Neural cell (in vitro differentiated cells): ENCODE results near the gene ZNF235. TPM values are rescaled to one million over a fixed set of nuclear protein-coding genes. Genes with fewer than 3 reads are reported as not detected.
A peak's percentile ranks its signal among the peaks of the same experiment; 100 is the strongest.

Experiments
- H2AFZ ChIP-seq: fragments of 200-600, 300-800 bp; sonication (generic), shearing (Covaris generic); 2 replicates; pipeline ENCODE4 v1.6.0; 2014; ENCODE audit warnings: low read depth, mild to moderate bottlenecking, antibody characterized with exemption, low read length, moderate library complexity
- H3F3A ChIP-seq: fragments of 200-600 bp; shearing (Covaris generic); 2 replicates; pipeline ENCODE4 v1.6.1; 2016; ENCODE audit warnings: mild to moderate bottlenecking, moderate library complexity, mixed read lengths, antibody characterized with exemption, low read length; ENCODE audit not compliant: insufficient read depth, poor library complexity, severe bottlenecking
- H3K27ac ChIP-seq: fragments of 200-600, 300-800 bp; sonication (generic), shearing (Covaris generic); 2 replicates; pipeline ENCODE4 v1.5.1; 2014; ENCODE audit warnings: mild to moderate bottlenecking, low read length, moderate library complexity
- H3K27me3 ChIP-seq: fragments of 300-800, 200-600 bp; sonication (generic), shearing (Covaris generic); 2 replicates; pipeline ENCODE4 v1.6.0; 2014; ENCODE audit warnings: mild to moderate bottlenecking, low read depth, low read length, moderate library complexity; ENCODE audit not compliant: insufficient read depth
- H3K36me3 ChIP-seq: fragments of 300-800, 200-600 bp; sonication (generic), shearing (Covaris generic); 2 replicates; pipeline ENCODE4 v1.5.1; 2014; ENCODE audit warnings: mild to moderate bottlenecking, antibody characterized with exemption, low read length, moderate library complexity; ENCODE audit not compliant: insufficient read depth
- H3K4me2 ChIP-seq: fragments of 300-800, 200-600 bp; sonication (generic), shearing (Covaris generic); 2 replicates; pipeline ENCODE4 v1.6.0; 2014; ENCODE audit warnings: mild to moderate bottlenecking, low read length
- H3K4me3 ChIP-seq: fragments of 300-800, 200-600 bp; sonication (generic), shearing (Covaris generic); 2 replicates; pipeline ENCODE4 v1.5.1; 2014; ENCODE audit warnings: mild to moderate bottlenecking, low read length, moderate library complexity
- H3K79me2 ChIP-seq: fragments of 200-600 bp; shearing (Covaris generic); replicated peaks from 2 replicates; pipeline ENCODE4 v1.6.0; 2014; ENCODE audit warnings: mild to moderate bottlenecking, low read length, moderate library complexity; ENCODE audit not compliant: insufficient read depth
- H3K9ac ChIP-seq: fragments of 300-800, 200-600 bp; sonication (generic), shearing (Covaris generic); 2 replicates; pipeline ENCODE4 v1.6.1; 2016; ENCODE audit warnings: mild to moderate bottlenecking, low read length, mixed read lengths
- H3K9me2 ChIP-seq: fragments of 200-600 bp; shearing (Covaris generic); 2 replicates; pipeline ENCODE4 v1.6.1; 2016; ENCODE audit warnings: mild to moderate bottlenecking, low read length, mixed read lengths; ENCODE audit not compliant: insufficient read depth
- H3K9me3 ChIP-seq: fragments of 200-600, 300-800 bp; sonication (generic), shearing (Covaris generic); 2 replicates; pipeline ENCODE4 v1.6.1; 2016; ENCODE audit warnings: mild to moderate bottlenecking, mixed run types, low read length, moderate library complexity, mixed read lengths
- H4K20me1 ChIP-seq: fragments of 200-600 bp; shearing (Covaris generic); 2 replicates; pipeline ENCODE4 v1.6.1; 2016; ENCODE audit warnings: mild to moderate bottlenecking, mixed run types; ENCODE audit not compliant: insufficient read depth
- CTCF ChIP-seq: fragments of 450-650 bp; IDR thresholded peaks from 2 replicates; pipeline ENCODE4 v1.5.1; 2014; ENCODE audit warnings: antibody characterized with exemption, mild to moderate bottlenecking, moderate library complexity; ENCODE audit not compliant: poor library complexity, severe bottlenecking
- EP300 ChIP-seq: fragments of 450-650 bp; conservative IDR thresholded peaks from 2 replicates; pipeline ENCODE4 v1.6.1; 2014; ENCODE audit warnings: antibody characterized with exemption, mild to moderate bottlenecking, moderate library complexity; ENCODE audit not compliant: poor library complexity, severe bottlenecking
- EZH2 ChIP-seq: fragments of 200-600, 300-800 bp; shearing (Covaris generic), sonication (generic); IDR thresholded peaks from 2 replicates; pipeline ENCODE4 v1.6.1; 2014; ENCODE audit warnings: antibody characterized with exemption, low read length, borderline replicate concordance, mild to moderate bottlenecking; ENCODE audit not compliant: insufficient read depth, poor library complexity, severe bottlenecking
- MXI1 ChIP-seq: fragments of 450-650 bp; conservative IDR thresholded peaks from 2 replicates; pipeline ENCODE4 v1.6.1; 2014; ENCODE audit warnings: antibody characterized with exemption, mild to moderate bottlenecking; ENCODE audit not compliant: poor library complexity, severe bottlenecking
- POLR2AphosphoS5 ChIP-seq: IDR thresholded peaks from 2 replicates; pipeline ENCODE4 v1.6.1; 2012
- RAD21 ChIP-seq: fragments of 450-650 bp; conservative IDR thresholded peaks from 2 replicates; pipeline ENCODE4 v1.6.1; 2014; ENCODE audit warnings: antibody characterized with exemption, mild to moderate bottlenecking, moderate library complexity
- REST ChIP-seq: IDR thresholded peaks from 2 replicates; pipeline ENCODE4 v1.6.1; 2012; ENCODE audit warnings: borderline replicate concordance
- SMC3 ChIP-seq: fragments of 450-650 bp; conservative IDR thresholded peaks from 2 replicates; pipeline ENCODE4 v1.6.1; 2014; ENCODE audit warnings: antibody characterized with exemption, mild to moderate bottlenecking, moderate library complexity; ENCODE audit not compliant: poor library complexity
- TAF1 ChIP-seq: IDR thresholded peaks from 2 replicates; pipeline ENCODE4 v1.6.1; 2012; ENCODE audit warnings: low read depth
- polyA minus RNA-seq: library from RNA; depleted of rRNA, polyadenylated mRNA; stranded (reverse); fragments of >200 nt; gene quantifications from 2 replicates; pipeline ENCODE4 v1.2.3, GENCODE V29; 2014
- polyA plus RNA-seq: library from polyadenylated mRNA; depleted of rRNA; stranded (reverse); fragments of >200 nt; gene quantifications from 2 replicates; pipeline ENCODE4 v1.2.3, GENCODE V29; 2014

Gene ZNF235
- polyA plus RNA-seq (7.0 and 12.6 TPM in 2 replicates), polyA minus RNA-seq (20.9 and 23.3 TPM in 2 replicates)

GRCh38 chr19:44304659-44305193 lies at the start of gene ZNF235:
ZNF235 (minus strand) TSS chr19:44305025; CDS start chr19:44303404, 1,621 bp downstream.
- no peaks in the 10 kb centered on the region for H3K9me3 ChIP-seq
- H2AFZ ChIP-seq: peak within 1 kb of the TSS; percentile 77
- H3F3A ChIP-seq: no peaks in the 10 kb centered on the region
- peaks cover 7% of the 10 kb centered on the region for H3K36me3 ChIP-seq
- peak within 1 kb of the TSS; percentile 86 for H3K4me3 ChIP-seq
- H3K9me2 ChIP-seq: no peaks in the 10 kb centered on the region
- peaks cover 12% of the 10 kb centered on the region for H3K79me2 ChIP-seq
- H4K20me1 ChIP-seq: no peaks in the 10 kb centered on the region
- no peaks in the 10 kb centered on the region for H3K27me3 ChIP-seq
- peak within 1 kb of the TSS; percentile 98 for H3K4me2 ChIP-seq
- peak within 1 kb of the TSS; percentile 26 for H3K27ac ChIP-seq
- TF ChIP-seq MXI1: peak; percentile 88
- TF ChIP-seq EP300: peak; percentile 25
- TF ChIP-seq SMC3: peak; percentile 47
- peak; percentile 65 for TF ChIP-seq POLR2AphosphoS5
- TF ChIP-seq EZH2: no peak
- TF ChIP-seq TAF1: no peak
- H3K9ac ChIP-seq: peak within 1 kb of the TSS; percentile 62

GRCh38 chr19:44346556-44346955 lies 41.7 kb upstream of the ZNF235 start:
- peaks cover 5% of the 10 kb centered on the region for H3K36me3 ChIP-seq
- H3K4me3 ChIP-seq: no peak overlapping the region
- H3F3A ChIP-seq: no peaks in the 10 kb centered on the region
- TF ChIP-seq EZH2 (no peak), TAF1 (no peak), REST (no peak), EP300 (no peak), POLR2AphosphoS5 (no peak), RAD21 (no peak), CTCF (no peak), MXI1 (no peak), SMC3 (no peak)
- H3K9me2 ChIP-seq: no peaks in the 10 kb centered on the region
- peaks cover 10% of the 10 kb centered on the region for H3K9me3 ChIP-seq
- no peaks in the 10 kb centered on the region for H3K27me3 ChIP-seq
- no peaks in the 10 kb centered on the region for H4K20me1 ChIP-seq
- no peak overlapping the region for H3K9ac ChIP-seq
- H3K79me2 ChIP-seq: peaks cover 33% of the 10 kb centered on the region
- no peak overlapping the region for H2AFZ ChIP-seq
- H3K4me2 ChIP-seq: no peak overlapping the region
- H3K27ac ChIP-seq: no peak overlapping the region
